ENCODE data around the gene SLC17A2. TPM values are rescaled to one million over a fixed set of nuclear protein-coding genes. Genes with fewer than 3 reads are reported as not detected.

SLC17A2 gene
- total RNA-seq, 2 experiments from 2014 or later: not detected

Other genes starting within 250 kb of the SLC17A2 start
- gene SLC17A4, start 175.9 kb downstream of the SLC17A2 start, total RNA-seq: not detected
- gene SLC17A1, start 98.6 kb downstream of the SLC17A2 start, total RNA-seq: not detected
- under 1 TPM; 0.23 to 0.28 TPM for gene SLC17A3, start 56.4 kb downstream of the SLC17A2 start, total RNA-seq
- gene TRIM38, start 32.1 kb upstream of the SLC17A2 start, total RNA-seq: 10 to 100 TPM; 29.1 TPM
- gene HFE, start 156.7 kb upstream of the SLC17A2 start, total RNA-seq: 1 to 10 TPM; 5.0 to 7.2 TPM